ENCODE data around the gene DRD2.
"Not testable (repeated sequence)": the region's sequence is repeated elsewhere in the genome, so short reads cannot be mapped to it uniquely, and the experiment has no call there.

Gene DRD2

DNA sequence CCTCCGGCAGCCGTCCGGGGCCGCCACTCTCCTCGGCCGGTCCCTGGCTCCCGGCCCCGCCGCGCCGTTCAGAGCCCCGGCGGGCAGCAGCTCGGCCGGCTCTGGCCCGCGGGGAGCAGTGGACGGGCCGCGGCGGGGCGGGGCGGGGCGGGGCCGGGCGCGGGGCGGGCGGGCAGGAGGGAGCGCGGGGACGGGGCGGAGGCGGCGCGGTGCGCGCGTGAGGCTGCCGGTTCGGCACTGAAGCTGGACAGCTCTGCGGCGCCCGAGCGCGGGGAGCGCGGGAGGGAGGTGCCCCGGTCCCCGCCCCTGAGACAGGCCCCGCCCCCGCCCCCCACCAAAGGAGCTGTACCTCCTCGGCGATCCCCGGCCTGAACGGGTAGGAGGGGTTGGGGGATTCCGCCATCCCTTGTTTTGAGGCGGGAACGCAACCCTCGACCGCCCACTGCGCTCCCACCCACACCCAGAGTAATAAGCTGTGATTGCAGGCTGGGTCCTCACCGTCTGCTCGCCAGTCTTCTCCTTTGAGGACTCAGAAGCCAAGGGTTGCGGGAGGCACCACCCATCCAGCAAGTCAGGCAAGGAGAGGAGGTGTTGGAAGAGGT is at the start of gene DRD2:
Gene DRD2 (minus strand): TSS at position 239 of the 602 bp plus-strand sequence. CDS start 50,747 bp downstream, outside the sequence.
- DNase-seq = no peak

DNA sequence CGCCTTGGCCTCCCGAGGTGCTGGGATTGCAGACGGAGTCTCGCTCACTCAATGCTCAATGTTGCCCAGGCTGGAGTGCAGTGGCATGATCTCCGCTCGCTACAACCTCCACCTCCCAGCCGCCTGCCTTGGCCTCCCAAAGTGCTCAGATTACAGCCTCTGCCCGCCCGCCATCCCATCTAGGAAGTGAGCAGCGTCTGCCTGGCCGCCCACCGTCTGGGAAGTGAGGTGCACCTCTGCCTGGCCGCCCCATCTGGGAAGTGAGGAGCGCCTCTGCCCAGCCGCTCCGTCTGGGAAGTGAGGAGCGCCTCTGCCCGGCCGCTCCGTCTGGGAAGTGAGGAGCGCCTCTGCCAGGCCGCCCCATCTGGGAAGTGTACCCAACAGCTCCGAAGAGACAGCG is 48.7 kb upstream of the DRD2 start:
- DNase-seq = not testable (repeated sequence)

DNA sequence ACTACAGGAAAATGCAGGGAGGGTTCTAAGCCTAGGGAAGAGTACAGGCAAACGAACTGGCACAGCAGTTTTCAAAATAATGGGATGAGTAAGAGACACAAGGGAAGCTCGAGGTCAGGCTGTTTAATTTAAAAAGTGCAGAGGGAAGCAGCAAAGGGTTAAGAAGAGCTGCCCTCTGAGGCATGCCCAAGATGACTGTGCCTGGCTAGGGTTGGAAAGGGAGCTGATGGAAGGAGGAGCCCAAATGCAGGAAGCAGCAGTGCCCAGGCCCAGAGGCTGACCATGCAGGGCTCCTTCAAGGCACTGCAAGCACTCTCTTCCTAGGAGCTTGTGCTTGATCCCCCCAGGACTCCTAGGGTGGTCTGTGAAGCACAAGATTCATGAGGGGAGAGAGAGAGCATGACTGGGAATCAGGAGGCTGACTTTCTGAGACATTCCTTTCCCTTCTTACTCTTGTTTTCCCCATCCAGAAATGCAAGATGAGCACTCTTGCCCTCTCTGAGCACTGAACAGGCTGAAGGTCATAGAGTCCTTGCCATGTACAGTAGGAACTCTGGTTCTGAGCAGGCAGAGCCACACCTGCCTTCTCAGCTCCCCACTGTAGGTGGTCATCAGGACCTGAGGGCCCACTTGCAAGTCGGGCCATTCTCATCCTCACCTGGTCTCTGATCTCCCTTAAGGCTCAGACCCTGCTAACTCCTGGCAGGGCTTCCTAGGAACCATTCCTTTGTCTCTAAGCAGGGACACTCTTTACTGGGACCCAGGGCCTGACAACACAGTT is 46.7 kb upstream of the DRD2 start:
- no peak for DNase-seq

DNA sequence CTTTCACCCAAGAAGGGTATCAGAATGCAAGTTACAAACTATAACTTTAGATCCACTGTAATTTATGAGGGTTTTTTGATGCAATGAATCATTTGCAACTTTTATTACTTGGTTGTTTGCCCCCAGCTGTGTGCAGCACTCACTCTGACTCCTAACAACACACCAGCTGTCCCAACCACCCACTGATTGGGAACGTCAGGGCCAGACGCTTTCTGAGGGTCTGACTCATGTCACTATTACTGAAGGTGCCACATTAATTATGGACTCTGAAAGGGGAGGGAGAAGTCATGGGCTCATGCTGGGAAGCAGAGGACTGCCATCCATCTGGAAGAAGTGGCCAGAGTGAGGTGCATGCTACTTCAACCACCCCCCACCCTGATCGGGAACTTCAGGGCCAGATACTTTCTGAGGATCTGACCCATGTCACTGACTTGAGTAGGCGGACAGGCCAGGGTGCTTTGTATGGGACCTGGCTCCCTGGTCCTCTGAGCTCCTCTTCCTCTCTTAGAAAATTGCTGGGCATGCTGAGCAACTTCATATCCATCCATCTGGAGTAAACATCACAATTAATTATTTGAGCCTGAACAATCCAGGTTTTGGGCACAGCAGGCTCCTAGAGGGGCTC is 44.9 kb upstream of the DRD2 start:
- no peak for DNase-seq

- DNase-seq = no peak
Measured at GRCh38 chr11:113518716-113519495, 43.7 kb upstream of the DRD2 start.

GRCh38 chr11:113517361-113517760 is 42.2 kb upstream of the DRD2 start:
- DNase-seq = no peak

DNA sequence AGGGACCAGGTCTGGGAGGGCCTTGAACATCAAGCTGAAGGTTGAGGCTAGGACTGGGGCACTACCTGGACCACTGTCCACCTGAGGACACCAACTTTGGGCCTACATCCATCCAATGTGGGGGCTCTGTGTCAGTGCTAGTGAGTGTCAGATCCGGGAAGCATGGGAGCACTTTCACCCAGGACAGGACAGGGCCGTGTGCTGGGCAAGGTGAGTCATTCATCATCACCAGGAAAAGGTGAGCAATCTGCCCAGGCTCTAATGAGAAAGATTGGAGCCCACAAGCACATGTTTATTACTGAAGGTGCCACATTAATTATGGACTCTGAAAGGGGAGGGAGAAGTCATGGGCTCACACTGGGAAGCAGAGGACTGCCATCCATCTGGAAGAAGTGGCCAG is 39.7 kb upstream of the DRD2 start:
- no peak for DNase-seq

GRCh38 chr11:113507341-113507740 is 32.1 kb upstream of the DRD2 start:
- no peak for DNase-seq

GRCh38 chr11:113506893-113507292 is 31.7 kb upstream of the DRD2 start:
- DNase-seq = no peak

DNA sequence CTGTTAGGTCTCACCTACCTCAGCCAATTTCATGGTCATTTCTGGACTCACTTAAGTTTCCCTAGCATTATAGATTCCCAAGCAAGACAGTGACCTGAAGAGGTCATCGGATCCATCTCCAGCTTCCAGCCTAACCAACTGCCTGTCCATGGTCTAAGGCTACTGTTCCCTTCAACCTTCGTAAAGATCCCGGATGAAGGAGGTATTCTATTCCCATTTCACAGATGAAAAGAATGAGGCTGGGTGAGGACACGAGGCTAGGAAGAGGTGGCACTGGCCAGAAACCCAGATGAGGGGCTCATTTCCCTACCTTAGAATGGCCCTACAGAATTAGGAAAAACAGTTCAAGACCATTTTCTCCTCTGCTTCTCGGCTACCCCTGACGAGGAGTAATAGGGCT is 31.3 kb upstream of the DRD2 start:
- DNase-seq = no peak

- DNase-seq = no peak
Measured at GRCh38 chr11:113505541-113506375, 30.6 kb upstream of the DRD2 start.

- no peak for DNase-seq
Measured at GRCh38 chr11:113505046-113505445, 29.8 kb upstream of the DRD2 start.

- DNase-seq = no peak
Measured at GRCh38 chr11:113504586-113504985, 29.4 kb upstream of the DRD2 start.

DNA sequence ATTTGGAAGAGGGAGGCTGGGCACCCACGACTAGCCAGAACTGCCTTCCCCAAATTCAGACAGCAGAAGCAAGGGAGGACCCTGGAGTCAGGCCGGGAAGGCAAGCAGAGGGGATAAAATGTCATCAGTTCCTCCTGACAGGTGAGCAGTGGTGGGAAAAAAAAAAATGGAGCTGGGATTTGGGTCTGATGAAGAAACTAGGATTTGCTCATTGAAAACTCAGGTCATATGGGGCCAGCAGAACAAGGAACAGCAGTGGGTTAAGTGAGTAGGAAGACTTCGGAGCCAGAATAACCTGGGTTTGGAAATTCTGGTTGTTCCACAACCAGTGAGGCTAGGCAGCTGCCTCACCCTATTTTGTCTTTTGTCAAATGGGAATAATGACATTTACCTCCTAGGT is 28.9 kb upstream of the DRD2 start:
- DNase-seq = no peak

DNA sequence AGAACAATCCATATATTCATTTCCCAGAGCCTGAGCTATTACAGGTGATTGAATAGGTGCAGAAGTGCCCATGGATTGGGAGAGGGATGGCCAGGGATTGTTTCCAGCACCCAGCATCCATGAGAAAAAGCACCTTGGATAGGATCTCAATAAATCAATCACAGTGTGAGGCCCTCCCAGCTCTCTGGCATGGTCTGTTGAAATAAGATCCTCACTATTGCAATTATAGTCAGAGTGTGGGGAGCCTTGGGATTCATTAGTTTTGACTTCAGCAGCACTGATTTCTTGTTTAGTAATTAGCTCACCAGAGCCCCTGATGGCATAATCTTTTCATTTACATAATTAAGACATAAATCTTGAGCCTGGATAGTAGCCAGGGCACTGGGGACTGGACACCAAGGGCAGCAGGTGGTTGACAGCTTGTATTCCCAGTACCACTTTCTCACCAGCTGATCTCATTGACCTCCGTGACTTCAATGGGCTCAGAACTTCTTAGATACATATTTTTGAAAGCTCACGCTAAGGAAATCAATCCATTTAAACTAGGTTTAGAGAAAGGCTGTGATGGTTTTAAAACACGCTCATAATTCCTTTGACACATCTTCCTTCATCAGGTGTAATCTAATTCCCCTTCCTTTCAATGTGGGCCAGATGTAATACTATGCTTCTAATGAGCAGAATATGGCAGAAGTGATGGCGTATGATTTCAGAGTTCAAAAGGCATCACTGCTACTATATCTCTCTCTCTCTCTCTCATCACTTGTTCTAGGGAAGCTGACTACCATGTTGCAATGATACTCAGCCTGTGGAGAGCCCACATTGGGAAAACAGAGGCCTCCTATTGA is 22.1 kb upstream of the DRD2 start:
- DNase-seq = no peak

DNA sequence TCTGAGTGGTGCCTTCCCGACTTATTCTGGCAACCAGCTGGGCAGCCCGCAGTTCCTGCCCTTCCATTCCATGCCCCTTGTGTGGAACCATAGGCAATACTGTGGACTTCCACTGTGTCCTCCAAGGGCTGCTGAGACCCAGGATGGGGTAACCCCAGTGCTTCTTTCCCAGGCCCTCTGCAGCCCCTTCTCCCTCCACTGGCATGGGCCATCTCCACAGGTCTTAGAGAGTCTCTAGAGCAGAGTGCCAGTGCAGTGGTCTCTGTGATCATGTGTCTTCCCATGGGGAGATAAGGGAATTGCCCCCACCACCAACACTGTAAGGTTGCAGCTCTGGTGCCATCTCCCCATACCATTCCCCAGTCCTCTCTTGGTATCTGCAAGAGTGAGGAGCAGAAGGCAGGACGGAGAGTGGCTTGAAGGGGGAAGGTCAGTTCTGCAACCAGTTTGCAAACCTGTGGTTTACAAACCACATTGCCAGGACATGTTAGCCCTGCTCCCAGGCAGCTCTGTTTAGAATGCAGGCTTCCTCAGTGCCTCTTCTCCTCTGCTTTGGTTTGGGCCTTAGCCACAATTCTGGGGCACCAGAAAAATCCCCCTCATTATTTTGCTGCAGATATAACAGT is 20.9 kb upstream of the DRD2 start:
- DNase-seq = no peak

- DNase-seq = no peak
Measured at GRCh38 chr11:113494021-113494420, 18.8 kb upstream of the DRD2 start.

DNA sequence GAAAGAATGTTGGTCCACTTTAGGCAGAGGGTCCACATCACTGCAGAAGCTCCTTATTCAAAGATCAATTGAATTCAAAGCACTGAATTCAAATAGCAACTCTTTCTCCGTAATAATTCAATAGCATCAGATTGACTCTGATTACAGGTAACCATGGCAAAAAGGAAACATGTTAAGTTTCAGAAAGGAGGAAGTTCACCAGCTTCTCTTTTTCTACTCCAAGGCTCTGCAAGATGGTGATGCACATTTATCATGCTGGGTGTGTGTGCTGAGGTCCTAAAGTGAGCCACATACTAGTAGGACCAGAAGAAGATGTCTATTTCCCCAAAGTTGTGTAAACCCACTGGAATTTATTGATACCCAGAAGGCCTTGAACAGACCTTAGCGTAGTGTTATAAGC is 18.0 kb upstream of the DRD2 start:
- DNase-seq = no peak

- DNase-seq = no peak
Measured at GRCh38 chr11:113488931-113489351, 13.7 kb upstream of the DRD2 start.

DNA sequence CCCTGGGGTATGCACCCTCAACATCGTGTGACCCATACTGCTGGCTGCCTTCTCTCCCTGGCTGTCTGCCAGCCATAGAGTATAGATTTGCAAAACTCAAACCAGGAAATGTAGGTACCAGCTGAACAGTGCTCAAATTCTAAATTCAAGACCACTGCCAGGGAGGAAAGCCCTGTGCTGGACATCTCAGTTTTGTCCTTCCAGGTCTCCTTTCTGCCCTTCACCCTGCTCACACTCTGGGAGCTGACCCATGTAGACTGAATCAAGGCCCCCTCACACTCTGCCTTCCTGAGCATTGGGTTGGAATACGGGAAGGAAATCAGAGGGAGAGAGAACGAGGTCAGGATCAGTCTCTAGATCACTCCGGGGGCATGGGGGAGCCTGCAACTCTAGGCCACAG is 12.4 kb upstream of the DRD2 start:
- DNase-seq = no peak

GRCh38 chr11:113484223-113484622 is 9.0 kb upstream of the DRD2 start:
- DNase-seq = no peak
